HS-5 (cell line): Measurements from ENCODE around the gene ISOC2.

Source experiments
- DNase-seq: peaks from one replicate; pipeline ENCODE4 v3.0.0-alpha.2; 2012; ENCODE audit warnings: low read depth

The ISOC2 gene

GRCh38 chr19:55489711-55490477 is 28.5 kb upstream of the ISOC2 start:
- DNase-seq: no peak

DNA sequence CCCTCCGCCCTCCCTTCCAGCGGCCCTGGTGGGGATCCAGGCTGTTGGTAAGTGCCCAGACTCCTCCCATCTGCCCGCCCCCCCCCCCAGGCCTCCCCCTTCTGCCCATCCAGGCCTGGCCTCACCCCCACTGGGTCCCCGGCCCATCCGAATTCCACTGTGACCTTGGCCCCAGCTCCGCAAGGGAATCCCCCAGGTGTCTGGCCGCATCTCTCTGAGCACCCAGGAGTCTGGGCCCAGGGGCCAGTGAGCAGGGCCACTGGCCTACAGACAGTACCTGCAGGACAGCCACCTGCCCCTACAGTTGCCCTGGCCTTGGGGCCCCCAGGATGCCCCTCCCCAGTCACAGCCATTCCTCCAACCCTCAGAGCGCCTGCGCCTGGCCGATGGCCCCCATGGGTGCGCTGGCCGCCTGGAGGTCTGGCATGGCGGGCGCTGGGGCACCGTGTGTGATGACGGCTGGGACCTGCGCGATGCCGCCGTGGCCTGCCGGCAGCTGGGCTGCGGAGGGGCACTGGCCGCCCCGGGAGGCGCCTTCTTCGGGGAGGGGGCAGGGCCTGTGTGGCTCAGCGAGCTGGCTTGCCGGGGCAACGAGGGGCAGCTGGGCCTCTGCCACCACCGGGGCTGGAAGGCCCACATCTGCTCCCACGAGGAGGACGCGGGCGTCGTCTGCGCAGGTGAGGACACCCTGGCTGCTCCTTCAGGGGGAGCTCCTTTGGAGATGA is 27.7 kb upstream of the ISOC2 start:
- no peak for DNase-seq

DNA sequence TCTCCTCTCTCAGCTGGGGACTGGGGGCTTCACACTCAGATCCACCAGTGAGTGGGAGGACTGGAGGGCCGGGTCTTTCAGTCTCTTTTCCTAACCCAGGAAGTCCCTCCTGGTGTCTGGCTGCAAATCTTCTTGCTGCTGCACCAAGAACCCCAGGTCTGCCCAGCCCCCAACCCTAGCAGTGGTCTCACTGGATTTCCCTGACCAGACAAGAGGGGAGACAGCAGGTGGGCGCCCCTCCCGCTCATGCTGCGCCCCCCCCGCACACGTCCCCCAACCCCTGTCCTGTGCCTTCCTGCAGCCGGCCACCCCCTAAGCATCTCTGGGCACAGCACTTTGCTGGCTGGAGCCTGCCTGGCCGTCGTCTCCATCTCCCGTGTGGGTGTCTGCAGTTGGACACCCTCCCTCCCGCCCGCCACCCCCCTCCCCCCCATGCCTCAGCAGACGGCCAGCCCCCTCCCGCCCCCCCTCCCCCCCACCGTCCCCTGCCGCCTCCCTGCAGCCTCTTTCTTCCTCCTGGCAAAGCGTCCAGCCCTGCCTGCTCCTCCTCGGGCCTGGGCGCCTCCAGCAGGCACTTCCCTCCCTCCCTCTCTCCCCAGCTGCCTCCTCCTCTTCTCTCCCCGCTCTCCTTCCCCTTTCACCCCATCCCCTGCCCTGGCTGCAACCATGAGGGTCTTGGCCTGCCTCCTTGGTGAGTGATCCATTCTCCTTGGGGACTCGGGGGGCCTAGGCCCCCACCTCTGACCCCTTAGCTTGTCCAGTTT is 26.7 kb upstream of the ISOC2 start, which contains the start of gene SSC5D:
TSS of gene SSC5D (plus strand) at position 513 of the 764 bp plus-strand sequence. CDS start at position 667, 154 bp downstream.
- no peak for DNase-seq

GRCh38 chr19:55486971-55487923 is 25.8 kb upstream of the ISOC2 start:
- peak; percentile 78 for DNase-seq

GRCh38 chr19:55486043-55486970 is 24.9 kb upstream of the ISOC2 start:
- DNase-seq: no peak

- DNase-seq: no peak
Measured at GRCh38 chr19:55485439-55486011, 24.1 kb upstream of the ISOC2 start.

DNA sequence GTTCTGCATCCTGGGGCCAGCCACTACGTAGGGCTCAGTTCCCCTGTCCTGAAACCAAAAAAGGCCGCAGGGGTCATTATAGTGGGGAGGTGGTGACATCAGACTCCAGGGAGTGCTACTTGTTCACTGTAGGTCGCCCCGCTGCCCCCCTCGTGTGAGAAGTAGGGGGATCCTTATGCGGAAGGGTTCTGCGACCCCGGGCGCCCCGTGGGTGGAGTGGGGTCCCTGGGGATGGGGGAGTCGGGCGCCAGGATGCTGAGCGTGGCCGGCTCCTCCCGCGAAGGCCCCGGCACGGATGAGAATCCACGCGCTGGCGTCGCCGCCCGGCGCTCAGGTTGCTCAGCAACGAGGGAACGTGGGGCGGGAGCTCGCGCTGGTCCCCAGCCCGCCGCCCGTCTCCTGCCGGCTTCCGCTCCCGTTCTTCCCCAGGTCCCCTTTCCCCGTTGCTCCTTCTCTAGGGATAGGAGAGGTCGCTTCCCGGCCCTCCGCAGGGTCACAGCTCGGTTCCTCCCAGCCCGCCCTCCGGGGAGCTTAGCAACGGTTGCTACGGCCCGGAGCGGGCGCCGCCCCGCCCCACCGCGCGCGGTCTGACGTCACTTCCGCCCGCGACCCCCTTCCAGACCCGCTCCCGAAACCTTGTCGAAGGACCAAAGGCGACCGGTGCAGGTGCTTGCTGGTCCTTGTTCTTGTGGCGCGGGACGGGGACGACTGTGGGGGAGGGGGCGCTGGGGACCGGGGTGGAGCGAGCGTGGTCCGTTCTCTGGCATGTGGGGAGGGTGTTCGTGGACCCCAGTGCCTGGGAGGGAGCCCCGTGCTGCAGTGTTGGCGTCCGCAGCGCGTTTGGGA is 23.4 kb upstream of the ISOC2 start, which contains the start of gene NAT14:
TSS of gene NAT14 (plus strand) at position 596 of the 846 bp plus-strand sequence. CDS start 521 bp downstream, outside the sequence.
- no peak for DNase-seq

GRCh38 chr19:55483706-55484592 is 22.5 kb upstream of the ISOC2 start:
- no peak for DNase-seq

DNA sequence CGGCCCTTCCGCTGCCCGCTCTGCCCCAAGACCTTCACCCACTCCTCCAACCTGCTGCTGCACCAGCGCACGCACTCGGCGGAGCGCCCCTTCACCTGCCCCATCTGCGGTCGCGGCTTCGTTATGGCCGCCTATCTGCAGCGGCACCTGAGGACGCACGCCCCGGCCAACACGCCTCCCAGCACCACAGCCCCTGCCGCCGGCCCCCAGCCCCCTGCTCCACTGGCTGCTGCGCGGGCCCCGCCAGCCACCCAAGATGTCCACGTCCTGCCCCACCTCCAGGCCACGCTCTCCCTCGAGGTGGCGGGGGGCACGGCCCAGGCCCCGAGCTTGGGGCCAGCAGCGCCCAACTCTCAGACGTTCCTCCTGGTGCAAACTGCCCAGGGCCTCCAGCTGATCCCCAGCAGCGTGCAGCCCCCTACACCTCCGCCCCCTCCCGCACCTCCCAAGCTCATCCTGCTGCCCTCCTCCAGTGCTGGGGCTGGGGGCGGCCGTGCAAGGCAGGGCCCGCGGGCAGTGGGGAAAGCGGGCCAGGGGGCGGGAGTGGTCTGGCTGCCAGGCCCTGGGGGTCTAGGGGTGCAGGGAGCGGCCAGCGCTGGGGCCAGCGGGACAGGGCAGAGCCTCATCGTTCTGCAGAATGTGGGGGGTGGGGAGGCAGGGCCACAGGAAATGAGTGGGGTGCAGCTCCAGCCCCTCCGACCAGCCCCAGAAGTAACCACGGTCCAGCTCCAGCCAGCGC is 21.7 kb upstream of the ISOC2 start:
- no peak for DNase-seq

GRCh38 chr19:55482156-55482961 is 20.9 kb upstream of the ISOC2 start:
- no peak for DNase-seq

DNA sequence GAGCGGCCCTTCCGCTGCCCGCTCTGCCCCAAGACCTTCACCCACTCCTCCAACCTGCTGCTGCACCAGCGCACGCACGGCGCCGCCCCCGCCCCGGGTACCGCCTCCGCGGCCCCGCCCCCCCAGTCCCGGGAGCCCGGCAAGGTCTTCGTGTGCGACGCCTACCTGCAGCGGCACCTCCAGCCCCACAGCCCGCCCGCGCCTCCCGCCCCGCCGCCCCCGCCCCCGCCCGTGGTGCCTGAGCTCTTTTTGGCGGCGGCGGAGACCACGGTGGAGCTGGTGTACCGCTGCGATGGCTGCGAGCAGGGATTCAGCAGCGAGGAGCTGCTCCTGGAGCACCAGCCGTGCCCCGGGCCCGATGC is 20.3 kb upstream of the ISOC2 start:
- no peak for DNase-seq

- DNase-seq: no peak
Measured at GRCh38 chr19:55481148-55481793, 19.8 kb upstream of the ISOC2 start.

DNA sequence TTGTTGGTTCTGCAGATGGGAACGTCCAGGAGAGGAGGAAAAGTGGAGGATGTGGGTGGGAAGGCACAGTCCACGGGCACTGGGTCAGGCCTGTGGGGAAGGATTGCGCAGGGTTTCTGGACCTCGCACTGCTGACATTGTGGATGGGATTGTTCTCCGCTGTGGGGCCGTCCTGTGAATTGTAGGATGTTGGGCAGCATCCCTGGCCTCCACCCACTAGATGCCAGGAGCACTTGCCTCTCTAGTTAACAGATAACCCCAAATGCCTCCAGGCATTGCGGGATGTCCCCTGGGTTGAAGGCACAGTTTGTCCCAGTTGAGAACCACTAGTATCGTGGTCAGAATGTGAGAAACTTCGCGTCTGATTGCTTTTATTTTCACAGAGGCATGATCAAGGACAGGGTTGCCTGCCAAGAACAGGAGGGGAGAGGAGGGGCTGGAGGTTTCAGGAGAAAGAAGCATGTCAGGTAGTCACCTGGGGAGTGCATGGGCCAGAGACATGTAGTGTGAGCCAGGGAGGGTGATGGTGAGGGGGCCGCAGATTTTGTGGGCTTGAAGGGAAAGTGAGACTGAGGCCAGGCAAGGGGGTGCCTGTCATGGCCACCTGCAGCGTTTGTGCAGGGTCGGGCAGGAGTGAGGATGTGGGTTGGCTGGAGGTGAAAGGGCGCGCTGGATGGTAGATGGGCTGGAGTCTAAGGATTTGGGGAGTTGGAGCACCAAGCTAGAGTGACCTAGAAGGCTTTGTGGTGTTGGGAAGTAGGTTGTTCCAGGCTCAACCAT is 18.2 kb upstream of the ISOC2 start:
- no peak for DNase-seq

DNA sequence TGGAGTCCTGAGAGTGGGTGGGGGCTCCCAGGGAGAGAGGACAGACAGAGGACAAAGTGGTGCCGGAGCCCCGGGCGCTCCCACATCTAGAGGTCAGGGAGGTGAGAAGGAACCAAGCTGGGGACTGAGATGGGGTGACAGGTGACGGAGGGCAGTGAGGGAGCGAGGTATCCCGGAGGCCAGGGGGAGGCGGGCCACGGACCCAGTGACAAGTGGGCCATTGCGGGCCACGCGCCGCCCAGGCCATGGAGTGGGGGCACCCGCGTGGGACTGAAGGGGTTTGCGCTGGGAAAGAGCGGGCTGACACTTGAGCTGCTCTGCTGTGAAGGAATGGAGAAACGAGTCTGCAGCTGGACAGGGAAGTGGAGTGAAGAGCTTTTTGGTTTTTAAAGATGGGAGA is 17.6 kb upstream of the ISOC2 start:
- no peak for DNase-seq

DNA sequence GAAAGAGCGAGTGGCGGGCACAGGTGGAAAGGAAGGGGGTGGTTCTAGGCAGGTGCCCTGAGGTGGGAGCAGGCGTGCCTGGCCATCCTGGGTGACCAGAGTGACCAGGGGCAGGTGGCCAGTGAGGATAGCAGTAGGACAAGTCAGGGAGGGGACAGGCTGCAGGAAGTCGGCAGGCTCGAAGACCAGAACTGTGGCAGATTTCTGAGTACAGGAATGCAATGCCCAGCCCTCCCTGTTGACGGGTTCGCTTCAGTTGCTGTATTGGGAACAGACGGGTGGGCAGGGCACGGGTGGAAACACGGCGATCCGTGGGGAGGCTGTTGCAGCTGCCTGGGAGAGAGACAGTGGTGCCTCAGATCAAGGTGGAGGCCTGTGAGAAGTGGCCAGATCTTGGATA is 16.9 kb upstream of the ISOC2 start:
- DNase-seq: no peak
